IMR-90 (cell line): Measurements from ENCODE around the gene SLC46A2. TPM values are rescaled to one million over a fixed set of nuclear protein-coding genes. Genes with fewer than 3 reads are reported as not detected.

Source experiments
- ATAC-seq: fragments of 200-7000 bp; cut with Tn5 transposase; 2 replicates; pipeline ENCODE4 v1.9.1; 2020; ENCODE audit warnings: low read depth, mild to moderate bottlenecking, moderate library complexity
- BruUV-seq: library from RNA; stranded (reverse); fragments of 400-500 nt; replicated peaks from 2 replicates; lab custom pipeline; 2021; lab: Mats Ljungman, UMichigan
- CTCF ChIA-PET: fragments of 300-600 bp; formaldehyde crosslinking; extraction: SDS; loops from one replicate; lab custom pipeline; 2021; ENCODE audit warnings: antibody characterized with exemption; lab: Yijun Ruan, JAX
- POLR2A ChIA-PET: fragments of 300-600 bp; sonication (Branson Sonifier 250); formaldehyde crosslinking; loops from one replicate; lab custom pipeline; 2022; ENCODE audit warnings: antibody characterized with exemption; ENCODE audit not compliant: unreplicated experiment; lab: Charles Lee
- DNase-seq: peaks from one replicate; pipeline ENCODE4 v3.0.0; 2013
- H2AFZ ChIP-seq: replicated peaks from 2 replicates; pipeline ENCODE3; 2013; ENCODE audit warnings: low read length, mild to moderate bottlenecking; ENCODE audit not compliant: poor library complexity
- H2AK5ac ChIP-seq: 2 replicates; pipeline ENCODE4 v1.6.1; 2013; ENCODE audit warnings: low read depth, low read length, inconsistent platforms
- H2AK9ac ChIP-seq: replicated peaks from 2 replicates; pipeline ENCODE3; 2013; ENCODE audit warnings: mild to moderate bottlenecking, low read depth, low read length, moderate library complexity; ENCODE audit not compliant: poor library complexity
- H2BK120ac ChIP-seq: 2 replicates; pipeline ENCODE4 v1.6.1; 2013; ENCODE audit warnings: low read depth, low read length, inconsistent platforms
- H2BK15ac ChIP-seq: 3 replicates; pipeline ENCODE4 v1.6.1; 2013; ENCODE audit warnings: low read depth, low read length, inconsistent platforms
- H2BK20ac ChIP-seq: 2 replicates; pipeline ENCODE4 v1.6.1; 2013; ENCODE audit warnings: low read depth, mild to moderate bottlenecking, inconsistent platforms, low read length, moderate library complexity
- H2BK5ac ChIP-seq: 2 replicates; pipeline ENCODE4 v1.6.1; 2013; ENCODE audit warnings: mild to moderate bottlenecking, low read depth, low read length, inconsistent platforms; ENCODE audit not compliant: poor library complexity, severe bottlenecking
- H3K14ac ChIP-seq: replicated peaks from 2 replicates; pipeline ENCODE4 v1.6.1; 2013; ENCODE audit warnings: low read depth, low read length, inconsistent platforms
- H3K18ac ChIP-seq: 2 replicates; pipeline ENCODE4 v1.6.1; 2013; ENCODE audit warnings: low read depth, low read length, control low read depth
- H3K23ac ChIP-seq: 2 replicates; pipeline ENCODE4 v1.6.1; 2013; ENCODE audit warnings: low read depth, low read length, inconsistent platforms
- H3K27ac ChIP-seq: 2 replicates; pipeline ENCODE4 v1.5.1; 2013; ENCODE audit warnings: mild to moderate bottlenecking, control low read depth, low read length; ENCODE audit not compliant: insufficient read depth
- H3K27me3 ChIP-seq: 2 replicates; pipeline ENCODE4 v1.6.1; 2013; ENCODE audit warnings: low read length; ENCODE audit not compliant: control insufficient read depth, insufficient read depth
- H3K36me3 ChIP-seq: 2 replicates; pipeline ENCODE4 v1.6.1; 2013; ENCODE audit warnings: low read length, mixed read lengths; ENCODE audit not compliant: control insufficient read depth, insufficient read depth
- H3K4ac ChIP-seq: 2 replicates; pipeline ENCODE4 v1.6.1; 2013; ENCODE audit warnings: low read depth, low read length, inconsistent platforms
- H3K4me1 ChIP-seq: 2 replicates; pipeline ENCODE4 v1.6.1; 2013; ENCODE audit warnings: low read length, mixed read lengths; ENCODE audit not compliant: control insufficient read depth, insufficient read depth
- H3K4me2 ChIP-seq: 2 replicates; pipeline ENCODE4 v1.6.1; 2013; ENCODE audit warnings: low read depth, mild to moderate bottlenecking, control low read depth, low read length, moderate library complexity
- H3K4me3 ChIP-seq: 2 replicates; pipeline ENCODE4 v1.5.1; 2013; ENCODE audit warnings: low read depth, mild to moderate bottlenecking, control low read depth, low read length, moderate library complexity; ENCODE audit not compliant: insufficient read depth
- H3K56ac ChIP-seq: 2 replicates; pipeline ENCODE4 v1.6.1; 2013; ENCODE audit warnings: low read length, inconsistent platforms; ENCODE audit not compliant: insufficient read depth; ENCODE audit errors: extremely low read depth
- H3K79me1 ChIP-seq, 2 experiments: 2 replicates each; pipeline ENCODE4 v1.6.1; 2013; ENCODE audit warnings: low read length in 2 of 2, inconsistent platforms in 1 of 2, low read depth in 1 of 2
- H3K9ac ChIP-seq: 2 replicates; pipeline ENCODE4 v1.6.1; 2013; ENCODE audit warnings: low read depth, low read length, control low read depth
- H3K9me1 ChIP-seq: 2 replicates; pipeline ENCODE4 v1.6.1; 2013; ENCODE audit warnings: low read length, inconsistent platforms; ENCODE audit not compliant: insufficient read depth
- H3K9me3 ChIP-seq: 2 replicates; pipeline ENCODE4 v1.6.1; 2013; ENCODE audit warnings: low read length; ENCODE audit not compliant: control insufficient read depth, insufficient read depth
- H4K20me1 ChIP-seq: 2 replicates; pipeline ENCODE4 v1.6.1; 2013; ENCODE audit warnings: low read length, inconsistent platforms; ENCODE audit not compliant: insufficient read depth
- H4K5ac ChIP-seq: 2 replicates; pipeline ENCODE4 v1.6.1; 2013; ENCODE audit warnings: mild to moderate bottlenecking, low read depth, low read length, control low read depth
- H4K8ac ChIP-seq, 2 experiments: 2 replicates each; pipeline ENCODE4 v1.6.1; 2013; ENCODE audit warnings: low read depth in 2 of 2, low read length in 2 of 2, control low read depth in 1 of 2, inconsistent platforms in 1 of 2
- H4K91ac ChIP-seq: 2 replicates; pipeline ENCODE4 v1.6.1; 2013; ENCODE audit warnings: low read depth, low read length, inconsistent platforms; ENCODE audit not compliant: insufficient read depth
- BHLHE40 ChIP-seq: fragments of 150-350 bp; IDR thresholded peaks from 2 replicates; pipeline ENCODE4 v1.6.1; 2016; ENCODE audit warnings: mild to moderate bottlenecking, low read depth, low read length
- CHD1 ChIP-seq: IDR thresholded peaks from 2 replicates; pipeline ENCODE4 v1.6.1; 2012; ENCODE audit warnings: low read depth, low read length, improper control_type of control experiment
- FOS ChIP-seq: fragments of 150-350 bp; IDR thresholded peaks from 2 replicates; pipeline ENCODE4 v1.6.1; 2016; ENCODE audit warnings: low read depth, low read length
- MAFK ChIP-seq: IDR thresholded peaks from 2 replicates; pipeline ENCODE4 v1.6.1; 2012; ENCODE audit warnings: low read depth, low read length, improper control_type of control experiment
- MAZ ChIP-seq: IDR thresholded peaks from 2 replicates; pipeline ENCODE4 v1.6.1; 2012; ENCODE audit warnings: low read depth, mild to moderate bottlenecking, low read length, improper control_type of control experiment, moderate library complexity, borderline replicate concordance
- MXI1 ChIP-seq: IDR thresholded peaks from 2 replicates; pipeline ENCODE4 v1.6.1; 2012; ENCODE audit warnings: low read depth, mild to moderate bottlenecking, low read length, moderate library complexity, borderline replicate concordance
- NFE2L2 ChIP-seq: fragments of 150-350 bp; IDR thresholded peaks from 2 replicates; pipeline ENCODE4 v1.6.1; 2016; ENCODE audit warnings: low read depth, mild to moderate bottlenecking, low read length
- POLR2A ChIP-seq: IDR thresholded peaks from 2 replicates; pipeline ENCODE4 v1.6.1; 2012; ENCODE audit warnings: mild to moderate bottlenecking, low read depth, low read length
- RCOR1 ChIP-seq: IDR thresholded peaks from 2 replicates; pipeline ENCODE4 v1.6.1; 2012; ENCODE audit warnings: mild to moderate bottlenecking, low read length, improper control_type of control experiment; ENCODE audit not compliant: insufficient replicate concordance
- RFX5 ChIP-seq: IDR thresholded peaks from 2 replicates; pipeline ENCODE4 v1.8.0; 2012; ENCODE audit warnings: low read depth, mild to moderate bottlenecking, low read length, moderate library complexity
- WGBS, 2 experiments: methylation state at CpG; one replicate each; pipeline versions ENCODE4 v1.1.5 to v1.1.7; 2013; ENCODE audit warnings: missing lambda C conversion rate in 2 of 2; ENCODE audit not compliant: insufficient read length in 1 of 2; ENCODE audit errors: extremely low coverage in 2 of 2; 5-methylcytosine and 5-hydroxymethylcytosine counted together
- dilution Hi-C: fragments of 300-500 bp; cut with HindIII; formaldehyde crosslinking; loops from one replicate; pipeline ENCODE4 v1.14.3; 2018; ENCODE audit warnings: low sequenced_read_pairs; ENCODE audit not compliant: unreplicated experiment
- in situ Hi-C: fragments of 300-500 bp; cut with MboI; formaldehyde crosslinking; loops from 3 replicates; pipeline ENCODE4 v1.14.3; 2019; ENCODE audit warnings: low sequenced_read_pairs, inconsistent platforms, mixed read lengths
- intact Hi-C: fragments of 100-400 bp; cut with micrococcal nuclease; formaldehyde crosslinking; loops from 2 replicates; pipeline ENCODE4 v1.10.0; 2022
- polyA plus RNA-seq, 3 experiments: library from polyadenylated mRNA; depleted of rRNA; stranded (reverse); fragments of >200 nt; gene quantifications; 2 replicates each; pipeline ENCODE4 v1.2.3, GENCODE V29; 2012; ENCODE audit warnings: low replicate concordance in 1 of 3
- total RNA-seq: library from RNA; depleted of rRNA; stranded (reverse); fragments of >200 nt; gene quantifications from 2 replicates; pipeline ENCODE4 v1.2.3, GENCODE V29; 2012
- TF ChIP-seq, protein P1 (sequence below): conservative IDR thresholded peaks from 2 replicates; pipeline ENCODE4 v1.5.1; 2012; ENCODE audit warnings: mild to moderate bottlenecking, low read depth, low read length, improper control_type of control experiment
- TF ChIP-seq, protein P2 (sequence below): fragments of 150-350 bp; IDR thresholded peaks from 2 replicates; pipeline ENCODE4 v1.6.1; 2017; ENCODE audit warnings: mild to moderate bottlenecking, antibody characterized with exemption, low read length, low read depth

Gene SLC46A2
- total and polyA plus RNA-seq, 2 of the 4 experiments (the other 2 are of a cell fraction) = not detected

DNA sequence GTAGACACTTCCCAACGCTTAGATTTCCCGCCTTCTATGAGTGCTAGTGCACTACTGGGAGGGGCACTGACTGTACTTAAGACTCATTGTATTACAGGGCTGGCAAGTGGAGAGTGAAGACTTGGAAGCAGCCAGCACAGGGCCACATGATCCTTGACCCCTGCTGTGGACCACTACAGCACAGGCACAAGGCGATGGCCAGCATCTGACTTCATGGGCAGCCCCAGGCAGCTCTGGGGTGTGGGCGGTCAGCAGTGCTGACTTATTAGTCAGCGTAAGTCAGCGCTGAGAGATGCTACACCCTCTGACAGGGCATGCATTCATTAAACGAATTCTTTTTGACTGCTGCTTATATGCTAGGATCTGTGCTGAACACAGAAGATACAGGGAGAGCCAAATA lies 9.3 kb downstream of the SLC46A2 start:
- ChIA-PET CTCF (interaction anchor here (2.0 kb wide), 1 partner anchor 21 kb away, joined by 5 read pairs; no protein-coding TSS in a partner anchor), POLR2A (no interaction called here)
- no peaks in the 10 kb centered on the region for H3K9me3 ChIP-seq
- no peaks in the 10 kb centered on the region for H4K20me1 ChIP-seq
- no peak overlapping the region for H4K91ac ChIP-seq
- in situ Hi-C loops (no loop called here), dilution Hi-C loops (no loop called here), intact Hi-C loops (no loop called here)
- H3K14ac ChIP-seq = no peak overlapping the region
- no peak overlapping the region for H2AFZ ChIP-seq
- H2BK120ac ChIP-seq = no peak overlapping the region
- BruUV-seq = no TSS peak
- no peak overlapping the region for H3K4ac ChIP-seq
- H3K23ac ChIP-seq = no peak overlapping the region
- H2BK20ac ChIP-seq = no peak overlapping the region
- H3K36me3 ChIP-seq = peaks cover 5% of the 10 kb centered on the region; the same call in 1 of the 2 replicates
- DNase-seq (peak; percentile 81), ATAC-seq (peak; percentile 82)
- no peak overlapping the region for H2AK5ac ChIP-seq
- 48% methylated on average over 5 of the region's 7 CpGs; no CpG with 5 or more reads in 1 of the 2 experiments for WGBS, 2 experiments
- H3K56ac ChIP-seq = no peak overlapping the region
- no peak overlapping the region for H2BK15ac ChIP-seq
- no peak overlapping the region for H2BK5ac ChIP-seq
- H3K27me3 ChIP-seq = no peaks in the 10 kb centered on the region
- H3K4me2 ChIP-seq = no peak overlapping the region
- no peaks in the 10 kb centered on the region for H3K79me1 ChIP-seq
- H4K5ac ChIP-seq = no peak overlapping the region
- H3K27ac ChIP-seq = no peak overlapping the region
- H2AK9ac ChIP-seq = no peak overlapping the region
- H3K18ac ChIP-seq = no peak overlapping the region
- no peaks in the 10 kb centered on the region for H3K9me1 ChIP-seq
- no peak overlapping the region for H3K9ac ChIP-seq
- H4K8ac ChIP-seq = no peak overlapping the region
- no peak overlapping the region for H3K4me3 ChIP-seq
- TF ChIP-seq, protein P1, sequence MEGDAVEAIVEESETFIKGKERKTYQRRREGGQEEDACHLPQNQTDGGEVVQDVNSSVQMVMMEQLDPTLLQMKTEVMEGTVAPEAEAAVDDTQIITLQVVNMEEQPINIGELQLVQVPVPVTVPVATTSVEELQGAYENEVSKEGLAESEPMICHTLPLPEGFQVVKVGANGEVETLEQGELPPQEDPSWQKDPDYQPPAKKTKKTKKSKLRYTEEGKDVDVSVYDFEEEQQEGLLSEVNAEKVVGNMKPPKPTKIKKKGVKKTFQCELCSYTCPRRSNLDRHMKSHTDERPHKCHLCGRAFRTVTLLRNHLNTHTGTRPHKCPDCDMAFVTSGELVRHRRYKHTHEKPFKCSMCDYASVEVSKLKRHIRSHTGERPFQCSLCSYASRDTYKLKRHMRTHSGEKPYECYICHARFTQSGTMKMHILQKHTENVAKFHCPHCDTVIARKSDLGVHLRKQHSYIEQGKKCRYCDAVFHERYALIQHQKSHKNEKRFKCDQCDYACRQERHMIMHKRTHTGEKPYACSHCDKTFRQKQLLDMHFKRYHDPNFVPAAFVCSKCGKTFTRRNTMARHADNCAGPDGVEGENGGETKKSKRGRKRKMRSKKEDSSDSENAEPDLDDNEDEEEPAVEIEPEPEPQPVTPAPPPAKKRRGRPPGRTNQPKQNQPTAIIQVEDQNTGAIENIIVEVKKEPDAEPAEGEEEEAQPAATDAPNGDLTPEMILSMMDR = no peak
- no peak for TF ChIP-seq CHD1
- TF ChIP-seq FOS = no peak
- no peak for TF ChIP-seq MAZ
- TF ChIP-seq MXI1 = no peak
- TF ChIP-seq BHLHE40 = no peak
- TF ChIP-seq RFX5 = no peak
- no peak for TF ChIP-seq MAFK
- no peak for TF ChIP-seq NFE2L2
- no peak for TF ChIP-seq POLR2A
- TF ChIP-seq, protein P2, sequence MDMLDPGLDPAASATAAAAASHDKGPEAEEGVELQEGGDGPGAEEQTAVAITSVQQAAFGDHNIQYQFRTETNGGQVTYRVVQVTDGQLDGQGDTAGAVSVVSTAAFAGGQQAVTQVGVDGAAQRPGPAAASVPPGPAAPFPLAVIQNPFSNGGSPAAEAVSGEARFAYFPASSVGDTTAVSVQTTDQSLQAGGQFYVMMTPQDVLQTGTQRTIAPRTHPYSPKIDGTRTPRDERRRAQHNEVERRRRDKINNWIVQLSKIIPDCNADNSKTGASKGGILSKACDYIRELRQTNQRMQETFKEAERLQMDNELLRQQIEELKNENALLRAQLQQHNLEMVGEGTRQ = no peak
- no peak for TF ChIP-seq RCOR1
- peaks cover 5% of the 10 kb centered on the region for H3K4me1 ChIP-seq
